Sciatic nerve (tissue), 2 donors: ENCODE results near the gene GRB2. TPM values are rescaled to one million over a fixed set of nuclear protein-coding genes. Genes with fewer than 3 reads are reported as not detected.

Experiments
- ATAC-seq: fragments of 200-7000 bp; cut with Tn5 transposase; one replicate; pipeline ENCODE4 v1.9.1; 2020; ENCODE audit warnings: mild to moderate bottlenecking, moderate library complexity
- DNase-seq: peaks from one replicate; pipeline ENCODE4 v3.0.0-alpha.2; 2020; ENCODE audit warnings: low spot score
- intact Hi-C: fragments of 100-400 bp; cut with DNase I; formaldehyde crosslinking; loops from one replicate; pipeline ENCODE4 v1.14.2; 2022
- total RNA-seq: library from RNA; stranded (reverse); fragmentation: NEBNext Ultra II Directional; extraction: Animal tissue kit (Norgen Biotek cat#: 25700); gene quantifications from one replicate; pipeline ENCODE4 v1.2.1, GENCODE V29; 2021
- donor health status: DM: no; HTN: no; CAD: no.
- donor health status: DM: no; HTN: no; CAD: no.

Gene GRB2
- total RNA-seq, 1 donor from 2014 or later, result 90.4 TPM

GRCh38 chr17:75339971-75340370 is 65.5 kb downstream of the GRB2 start:
- intact Hi-C loops, result no loop called here
- no peak for ATAC-seq
- DNase-seq, result no peak

GRCh38 chr17:75338335-75338734 is 67.1 kb downstream of the GRB2 start:
- DNase-seq (no peak), ATAC-seq (peak; percentile 48)
- intact Hi-C loops, result no loop called here

GRCh38 chr17:75335315-75335714 is 70.2 kb downstream of the GRB2 start:
- no peak for ATAC-seq
- intact Hi-C loops, result no loop called here

GRCh38 chr17:75334723-75335122 is 70.8 kb downstream of the GRB2 start:
- intact Hi-C loops, result no loop called here
- ATAC-seq (no peak), DNase-seq (no peak)

More at GRCh38 chr17:75335315-75335714, 70.2 kb downstream of the GRB2 start:
- DNase-seq, result no peak

GRCh38 chr17:75331671-75332070 is 73.8 kb downstream of the GRB2 start:
- intact Hi-C loops, result no loop called here
- ATAC-seq (no peak), DNase-seq (no peak)

GRCh38 chr17:75327757-75328156 is 77.7 kb downstream of the GRB2 start:
- intact Hi-C loops, result no loop called here
- ATAC-seq (no peak), DNase-seq (no peak)

- ATAC-seq (no peak), DNase-seq (no peak)
Observed at GRCh38 chr17:75326226-75326848, 79.1 kb downstream of the GRB2 start.

GRCh38 chr17:75325827-75326225 is 79.7 kb downstream of the GRB2 start:
- DNase-seq (no peak), ATAC-seq (peak; percentile 29)
- intact Hi-C loops, result no loop called here

More at GRCh38 chr17:75326226-75326848, 79.1 kb downstream of the GRB2 start:
- intact Hi-C loops, result no loop called here

- no peak for ATAC-seq
- intact Hi-C loops, result no loop called here
- no peak for DNase-seq
Observed at GRCh38 chr17:75325348-75325747, 80.1 kb downstream of the GRB2 start.

- ATAC-seq (no peak), DNase-seq (no peak)
- intact Hi-C loops, result loop anchor here (5.0 kb wide), 1 partner anchor 86 kb away; the partner anchor contains the start of gene GRB2
Observed at GRCh38 chr17:75321506-75321905, 84.0 kb downstream of the GRB2 start.

GRCh38 chr17:75319904-75320691 is 85.4 kb downstream of the GRB2 start:
- no peak for ATAC-seq
- intact Hi-C loops, result loop anchor here (5.0 kb wide), 1 partner anchor 87 kb away; the partner anchor contains the start of gene GRB2
- DNase-seq, result no peak

- ATAC-seq, result no peak
- DNase-seq, result no peak
- intact Hi-C loops, result no loop called here
Observed at GRCh38 chr17:75318615-75319222, 86.8 kb downstream of the GRB2 start.

GRCh38 chr17:75318211-75318610 is 87.3 kb downstream of the GRB2 start:
- DNase-seq (no peak), ATAC-seq (no peak)
- intact Hi-C loops, result no loop called here

GRCh38 chr17:75317671-75318070 is 87.8 kb downstream of the GRB2 start:
- DNase-seq, result no peak
- intact Hi-C loops, result no loop called here
- ATAC-seq, result no peak

- intact Hi-C loops, result no loop called here
- DNase-seq, result no peak
Observed at GRCh38 chr17:75316253-75316652, 89.2 kb downstream of the GRB2 start.

GRCh38 chr17:75315541-75316243 is 89.8 kb downstream of the GRB2 start:
- DNase-seq (no peak), ATAC-seq (no peak)
- intact Hi-C loops, result no loop called here

More at GRCh38 chr17:75316253-75316652, 89.2 kb downstream of the GRB2 start:
- ATAC-seq, result no peak

- intact Hi-C loops, result no loop called here
- DNase-seq (no peak), ATAC-seq (peak; percentile 68)
Observed at GRCh38 chr17:75313941-75314551, 91.4 kb downstream of the GRB2 start.

GRCh38 chr17:75308732-75309629 is 96.5 kb downstream of the GRB2 start:
- no peak for DNase-seq
- intact Hi-C loops, result no loop called here
- ATAC-seq, result peak; percentile 58
